ENCODE measurements around the gene PRRG1. TPM values are rescaled to one million over a fixed set of nuclear protein-coding genes. Genes with fewer than 3 reads are reported as not detected.

The PRRG1 gene
- total RNA-seq, 1 experiment from 2014 or later, result 12.8 TPM

DNA sequence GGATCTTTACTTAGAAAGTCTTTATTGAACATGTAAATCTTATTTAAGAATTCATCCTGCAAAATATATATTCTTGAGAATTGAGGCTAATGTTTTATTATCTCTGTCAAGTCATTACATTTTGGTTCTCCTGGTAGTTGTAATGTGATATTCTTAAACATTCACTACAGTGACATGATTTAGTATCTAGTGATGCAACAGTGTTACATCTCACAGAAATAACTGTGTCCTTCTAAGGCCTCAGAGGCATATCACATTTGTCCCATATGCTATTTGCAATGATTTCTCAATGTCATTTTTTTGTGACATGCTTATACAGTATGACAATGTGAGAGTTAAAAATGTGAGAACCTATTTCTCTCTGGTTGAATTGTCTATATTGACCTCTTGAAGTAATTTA is 34.1 kb downstream of the PRRG1 start:
- ATAC-seq, result no peak
- intact Hi-C loops (cut with micrococcal nuclease), result no loop called here
- H4K20me1 ChIP-seq (ENCODE audit: low read length), result peaks cover 8% of the 10 kb centered on the region; the same call in 1 of the 2 replicates
- H3K27ac ChIP-seq (ENCODE audit: low read length), result no peak overlapping the region
- BruUV-seq (replicated peaks), result no TSS peak
- POLR2A ChIA-PET (ENCODE audit: unreplicated experiment), result no interaction called here
- peaks cover 10% of the 10 kb centered on the region; the same call in 1 of the 2 replicates for H3K36me3 ChIP-seq (ENCODE audit: low read depth, low read length)
- no peaks in the 10 kb centered on the region for H3K9me3 ChIP-seq (ENCODE audit: low read length)
- no peak overlapping the region for H3K4me2 ChIP-seq (ENCODE audit: low read length)
- H3K79me2 ChIP-seq (ENCODE audit: low read length), result peaks cover 59% of the 10 kb centered on the region
- H3K27me3 ChIP-seq (ENCODE audit: low read length), result no peaks in the 10 kb centered on the region
- H3F3A ChIP-seq (ENCODE audit: low read length, unreplicated experiment), result no peaks in the 10 kb centered on the region
- H3K4me1 ChIP-seq (ENCODE audit: insufficient read depth, low read length), result peaks cover 25% of the 10 kb centered on the region
- no peaks in the 10 kb centered on the region for H3K9me2 ChIP-seq (replicated peaks; ENCODE audit: low read length)
- DNase-seq, result no peak
- no peak overlapping the region for H2AFZ ChIP-seq (ENCODE audit: low read length)
- CTCF ChIA-PET, result no interaction called here
- no peak overlapping the region for H3K4me3 ChIP-seq (ENCODE audit: low read length)
- H3K9ac ChIP-seq (ENCODE audit: low read length), result no peak overlapping the region
- TF ChIP-seq, protein P1, sequence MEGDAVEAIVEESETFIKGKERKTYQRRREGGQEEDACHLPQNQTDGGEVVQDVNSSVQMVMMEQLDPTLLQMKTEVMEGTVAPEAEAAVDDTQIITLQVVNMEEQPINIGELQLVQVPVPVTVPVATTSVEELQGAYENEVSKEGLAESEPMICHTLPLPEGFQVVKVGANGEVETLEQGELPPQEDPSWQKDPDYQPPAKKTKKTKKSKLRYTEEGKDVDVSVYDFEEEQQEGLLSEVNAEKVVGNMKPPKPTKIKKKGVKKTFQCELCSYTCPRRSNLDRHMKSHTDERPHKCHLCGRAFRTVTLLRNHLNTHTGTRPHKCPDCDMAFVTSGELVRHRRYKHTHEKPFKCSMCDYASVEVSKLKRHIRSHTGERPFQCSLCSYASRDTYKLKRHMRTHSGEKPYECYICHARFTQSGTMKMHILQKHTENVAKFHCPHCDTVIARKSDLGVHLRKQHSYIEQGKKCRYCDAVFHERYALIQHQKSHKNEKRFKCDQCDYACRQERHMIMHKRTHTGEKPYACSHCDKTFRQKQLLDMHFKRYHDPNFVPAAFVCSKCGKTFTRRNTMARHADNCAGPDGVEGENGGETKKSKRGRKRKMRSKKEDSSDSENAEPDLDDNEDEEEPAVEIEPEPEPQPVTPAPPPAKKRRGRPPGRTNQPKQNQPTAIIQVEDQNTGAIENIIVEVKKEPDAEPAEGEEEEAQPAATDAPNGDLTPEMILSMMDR (conservative IDR thresholded peaks at IDR 0.05; ENCODE audit: low read depth, low read length), result no peak
- TF ChIP-seq EZH2phosphoT487 (IDR thresholded peaks at IDR 0.05; ENCODE audit: borderline replicate concordance, low read length) (no peak), EZH2 (IDR thresholded peaks at IDR 0.05; ENCODE audit: low read length, unreplicated experiment) (no peak)

DNA sequence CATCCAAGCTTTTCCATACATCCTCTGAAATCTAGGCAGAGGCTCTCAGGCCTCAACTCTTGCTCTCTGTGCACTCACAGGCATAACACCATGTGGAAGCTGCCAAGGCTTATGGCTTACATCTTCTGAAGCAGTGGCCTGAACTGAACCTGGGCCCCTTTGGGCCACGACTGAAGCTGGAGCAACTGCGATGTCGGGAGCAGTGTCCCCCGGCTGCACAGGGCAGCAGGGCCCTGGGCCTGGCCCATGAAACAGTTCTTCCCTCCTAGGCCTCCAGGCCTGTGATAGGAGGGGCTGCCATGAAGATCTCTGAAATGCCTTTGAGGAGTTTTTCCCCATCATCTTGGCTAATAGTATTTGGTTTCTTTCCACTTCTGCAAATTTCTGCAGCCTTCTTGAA is 39.2 kb downstream of the PRRG1 start:
- ATAC-seq (no peak), DNase-seq (no peak)
- intact Hi-C loops (cut with micrococcal nuclease), result no loop called here
- no TSS peak for BruUV-seq (replicated peaks)
- no peaks in the 10 kb centered on the region for H3K9me3 ChIP-seq (ENCODE audit: low read length)
- peaks cover 19% of the 10 kb centered on the region for H3K79me2 ChIP-seq (ENCODE audit: low read length)
- no peak for TF ChIP-seq EZH2 (IDR thresholded peaks at IDR 0.05; ENCODE audit: low read length, unreplicated experiment)
- POLR2A ChIA-PET (ENCODE audit: unreplicated experiment), result no interaction called here
- H2AFZ ChIP-seq (ENCODE audit: low read length), result no peak overlapping the region
- no peak overlapping the region for H3K4me3 ChIP-seq (ENCODE audit: low read length)
- no peaks in the 10 kb centered on the region for H3K9me2 ChIP-seq (replicated peaks; ENCODE audit: low read length)
- peaks cover 11% of the 10 kb centered on the region; the same call in 1 of the 2 replicates for H3K36me3 ChIP-seq (ENCODE audit: low read depth, low read length)
- CTCF ChIA-PET, result no interaction called here
- no peak overlapping the region for H3K4me2 ChIP-seq (ENCODE audit: low read length)
- H3K4me1 ChIP-seq (ENCODE audit: insufficient read depth, low read length), result no peaks in the 10 kb centered on the region
- no peaks in the 10 kb centered on the region for H3K27me3 ChIP-seq (ENCODE audit: low read length)
- no peaks in the 10 kb centered on the region for H3F3A ChIP-seq (ENCODE audit: low read length, unreplicated experiment)
- H3K27ac ChIP-seq (ENCODE audit: low read length), result no peak overlapping the region
- no peak overlapping the region for H3K9ac ChIP-seq (ENCODE audit: low read length)
- no peaks in the 10 kb centered on the region for H4K20me1 ChIP-seq (ENCODE audit: low read length)

DNA sequence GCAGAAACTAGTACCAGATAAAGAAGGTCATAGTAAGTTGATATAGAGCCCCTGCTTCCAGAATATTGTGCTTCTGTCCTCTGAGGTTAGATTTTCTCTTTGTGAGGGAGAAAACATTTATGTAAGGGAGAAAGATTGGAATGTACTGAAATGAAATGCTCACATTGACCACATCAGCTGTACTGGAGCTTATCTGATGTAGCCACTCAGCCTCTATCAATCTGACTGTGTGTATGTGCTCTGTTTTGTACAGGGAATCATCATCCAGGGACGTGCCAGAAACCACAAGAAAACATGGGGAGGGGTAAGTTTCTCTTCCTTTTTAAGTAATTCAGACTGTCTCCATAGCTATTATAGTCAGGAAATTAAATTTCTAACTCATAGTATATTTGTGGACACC is 56.8 kb downstream of the PRRG1 start:
- CTCF ChIA-PET, result no interaction called here
- Histone ChIP-seq H3K4me2 (ENCODE audit: low read length) (no peak overlapping the region), H3K79me2 (ENCODE audit: low read length) (no peaks in the 10 kb centered on the region), H3K4me1 (ENCODE audit: insufficient read depth, low read length) (no peaks in the 10 kb centered on the region), H3K27me3 (ENCODE audit: low read length) (no peaks in the 10 kb centered on the region), H3K36me3 (ENCODE audit: low read depth, low read length) (no peaks in the 10 kb centered on the region), H2AFZ (ENCODE audit: low read length) (no peak overlapping the region), H3K4me3 (ENCODE audit: low read length) (no peak overlapping the region), H3F3A (ENCODE audit: low read length, unreplicated experiment) (no peaks in the 10 kb centered on the region), H3K9me3 (ENCODE audit: low read length) (no peaks in the 10 kb centered on the region), H3K27ac (ENCODE audit: low read length) (no peak overlapping the region), H3K9ac (ENCODE audit: low read length) (no peak overlapping the region), H3K9me2 (replicated peaks; ENCODE audit: low read length) (no peaks in the 10 kb centered on the region), H4K20me1 (ENCODE audit: low read length) (no peaks in the 10 kb centered on the region)
- POLR2A ChIA-PET (ENCODE audit: unreplicated experiment), result no interaction called here
- ATAC-seq, result no peak
- DNase-seq, result no peak
- intact Hi-C loops (cut with micrococcal nuclease), result no loop called here
- BruUV-seq (replicated peaks), result no TSS peak
- TF ChIP-seq, protein P1 (conservative IDR thresholded peaks at IDR 0.05; ENCODE audit: low read depth, low read length), result no peak
- no peak for TF ChIP-seq EZH2phosphoT487 (IDR thresholded peaks at IDR 0.05; ENCODE audit: borderline replicate concordance, low read length)
- no peak for TF ChIP-seq EZH2 (IDR thresholded peaks at IDR 0.05; ENCODE audit: low read length, unreplicated experiment)

All from PC-3 (cell line).